Ovary (tissue), 9 donors: ENCODE data around the gene STON1. TPM values are rescaled to one million over a fixed set of nuclear protein-coding genes. Genes with fewer than 3 reads are reported as not detected.

Experiments used
- DNase-seq, 5 donors: peaks; one replicate each; pipeline ENCODE4 v3.0.0-alpha.2; 2019 to 2020
- H3K27ac ChIP-seq, 2 donors: fragments of 200-600 bp; one replicate each; pipeline versions ENCODE4 v1.5.1 to v1.8.0; 2019 to 2022
- H3K27me3 ChIP-seq: fragments of 200-600 bp; one replicate; pipeline ENCODE4 v1.8.0; 2022
- H3K36me3 ChIP-seq: fragments of 200-600 bp; sonication (generic); one replicate; pipeline ENCODE4 v1.5.1; 2019
- H3K4me1 ChIP-seq: one replicate; pipeline ENCODE4 v1.8.1; 2013; ENCODE audit warnings: mild to moderate bottlenecking, moderate library complexity; ENCODE audit not compliant: insufficient read depth
- H3K4me3 ChIP-seq: fragments of 200-600 bp; sonication (generic); one replicate; pipeline ENCODE4 v1.5.1; 2017
- H3K9me3 ChIP-seq, 2 donors: fragments of 200-600 bp in 1 of 2; sonication (generic) in 1 of 2; one replicate each; pipeline versions ENCODE4 v1.5.1 to v1.8.1; 2013 to 2019; ENCODE audit warnings: mild to moderate bottlenecking in 1 of 2, moderate library complexity in 1 of 2
- CTCF ChIP-seq, 3 donors: fragments of 450-650 bp in 2 of 3; fragments of 200-600 bp in 1 of 3; IDR thresholded peaks; one replicate each; pipeline versions ENCODE4 v1.5.1 to v1.8.0; 2016 to 2022; ENCODE audit warnings: antibody characterized with exemption in 3 of 3, mild to moderate bottlenecking in 1 of 3
- EP300 ChIP-seq: sonication (generic); formaldehyde crosslinking; IDR thresholded peaks from one replicate; pipeline ENCODE4 v1.6.1; 2017; ENCODE audit warnings: antibody characterized with exemption
- POLR2A ChIP-seq: fragments of 450-650 bp; IDR thresholded peaks from one replicate; pipeline ENCODE4 v1.6.1; 2017; ENCODE audit warnings: antibody characterized with exemption, mild to moderate bottlenecking, moderate library complexity
- WGBS, 3 donors: extraction: QIAGEN DNeasy Blood & Tissue Kit in 1 of 3; methylation state at CpG; one replicate each; pipeline versions ENCODE4 v1.1.5 to v1.1.7; 2013 to 2017; 5-methylcytosine and 5-hydroxymethylcytosine counted together
- intact Hi-C, 4 donors: fragments of 100-400 bp; cut with DNase I; formaldehyde crosslinking; loops; one replicate each; pipeline versions ENCODE4 v1.11.0 to v1.15.1; 2022 to 2023
- polyA plus RNA-seq, 2 donors: library from polyadenylated mRNA; stranded (reverse); fragments of 200-250 nt in 1 of 2; fragments of 350-450 nt in 1 of 2; fragmentation: Illumina TruSeq in 1 of 2; extraction: RNeasy Lipid Tissue Mini Kit (QIAGEN cat#74804) in 1 of 2; gene quantifications; one replicate each; pipeline ENCODE4 v1.2.3, GENCODE V29; 2013 to 2014
- total RNA-seq, 7 donors: library from RNA; depleted of rRNA in 2 of 7; stranded (reverse); fragments of >200 nt in 2 of 7; fragmentation: NEBNext Ultra II Directional in 3 of 7; extraction: Animal tissue kit (Norgen Biotek cat#: 25700) in 3 of 7; gene quantifications; one replicate each; pipeline versions ENCODE4 v1.1.0 to v1.2.4, GENCODE V29; 2016 to 2023
- donor health status: DM: no; HTN: no; CAD: no; lungs with moderate emphysema.
- donor health status: DM: no; HTN: no; CAD: no.
- donor health status: Bipolar disorder and iron deficiency.
- donor health status: DM: yes; HTN: yes; CAD: no.
- donor health status: DM: no; HTN: no; CAD: no.
- donor health status: DM: yes; HTN: yes; CAD: no.

The STON1 gene
- total and polyA plus RNA-seq, 9 donors: 17.7 to 52.5 (median 38.0) TPM

GRCh38 chr2:48586433-48586832, 56.5 kb downstream of the STON1 start:
- Histone ChIP-seq H3K27ac (no peak overlapping the region), H3K36me3 (no peaks in the 10 kb centered on the region), H3K27me3 (no peaks in the 10 kb centered on the region), H3K4me1 (no peaks in the 10 kb centered on the region), H3K9me3 (no peaks in the 10 kb centered on the region), H3K4me3 (no peak overlapping the region)
- intact Hi-C loops: loop anchor here in 1 of 4 donors (5.0 kb wide), 1 partner anchor 114 kb away; no protein-coding TSS in a partner anchor
- no peak for DNase-seq
- WGBS, 3 donors: 66 to 72% (median 68%) methylated on average over 4 of the region's 4 CpGs
- no peak for TF ChIP-seq EP300
- TF ChIP-seq POLR2A: no peak
- no peak for TF ChIP-seq CTCF (IDR thresholded peaks at IDR 0.05)

- Histone ChIP-seq H3K4me1 (no peaks in the 10 kb centered on the region), H3K27me3 (no peaks in the 10 kb centered on the region), H3K4me3 (no peak overlapping the region), H3K36me3 (no peaks in the 10 kb centered on the region), H3K9me3 (no peaks in the 10 kb centered on the region), H3K27ac (no peak overlapping the region)
- no peak for DNase-seq
- 91 to 93% (median 91%) methylated on average over 5 of the region's 5 CpGs for WGBS, 3 donors
- TF ChIP-seq CTCF (IDR thresholded peaks at IDR 0.05) (no peak), EP300 (no peak), POLR2A (no peak)
- intact Hi-C loops: loop anchor here in 1 of 4 donors (5.0 kb wide), 1 partner anchor 115 kb away; no protein-coding TSS in a partner anchor
Observed at GRCh38 chr2:48587560-48587959, 57.6 kb downstream of the STON1 start.

- 93 to 96% (median 95%) methylated on average over 3 of the region's 3 CpGs for WGBS, 3 donors
- no peak overlapping the region for H3K27ac ChIP-seq
- H3K36me3 ChIP-seq: no peaks in the 10 kb centered on the region
- no peak overlapping the region for H3K4me3 ChIP-seq
- no peaks in the 10 kb centered on the region for H3K4me1 ChIP-seq
- DNase-seq: no peak
- H3K9me3 ChIP-seq: no peaks in the 10 kb centered on the region
- intact Hi-C loops: loop anchor here in 1 of 4 donors (5.0 kb wide), 1 partner anchor 116 kb away; no protein-coding TSS in a partner anchor
- no peak for TF ChIP-seq CTCF (IDR thresholded peaks at IDR 0.05)
- no peak for TF ChIP-seq POLR2A
- TF ChIP-seq EP300: no peak
- no peaks in the 10 kb centered on the region for H3K27me3 ChIP-seq
Observed at GRCh38 chr2:48587961-48588360, 58.0 kb downstream of the STON1 start.

- WGBS, 3 donors: 63 to 80% (median 76%) methylated on average over 1 of the region's 1 CpG
- Histone ChIP-seq H3K9me3 (no peaks in the 10 kb centered on the region), H3K4me3 (no peak overlapping the region), H3K27me3 (no peaks in the 10 kb centered on the region), H3K27ac (no peak overlapping the region), H3K4me1 (no peaks in the 10 kb centered on the region), H3K36me3 (no peaks in the 10 kb centered on the region)
- DNase-seq: no peak
- intact Hi-C loops: loop anchor here in 1 of 4 donors (5.0 kb wide), 1 partner anchor 116 kb away; no protein-coding TSS in a partner anchor
- TF ChIP-seq EP300 (no peak), CTCF (IDR thresholded peaks at IDR 0.05) (no peak), POLR2A (no peak)
Observed at GRCh38 chr2:48588745-48589144, 58.8 kb downstream of the STON1 start.
